ENCODE measurements around the gene TTBK2.
"Not testable (repeated sequence)": the region's sequence is repeated elsewhere in the genome, so short reads cannot be mapped to it uniquely, and the experiment has no call there.

Gene TTBK2

GRCh38 chr15:42772144-42772543 lies 148.4 kb downstream of the TTBK2 start:
- no peak for DNase-seq (ENCODE audit: extremely low spot score)
- POLR2A ChIA-PET: no interaction called here
- CTCF ChIA-PET: no interaction called here
- no peak for TF ChIP-seq ELF4 (IDR thresholded peaks at IDR 0.05)
- TF ChIP-seq, protein P1, sequence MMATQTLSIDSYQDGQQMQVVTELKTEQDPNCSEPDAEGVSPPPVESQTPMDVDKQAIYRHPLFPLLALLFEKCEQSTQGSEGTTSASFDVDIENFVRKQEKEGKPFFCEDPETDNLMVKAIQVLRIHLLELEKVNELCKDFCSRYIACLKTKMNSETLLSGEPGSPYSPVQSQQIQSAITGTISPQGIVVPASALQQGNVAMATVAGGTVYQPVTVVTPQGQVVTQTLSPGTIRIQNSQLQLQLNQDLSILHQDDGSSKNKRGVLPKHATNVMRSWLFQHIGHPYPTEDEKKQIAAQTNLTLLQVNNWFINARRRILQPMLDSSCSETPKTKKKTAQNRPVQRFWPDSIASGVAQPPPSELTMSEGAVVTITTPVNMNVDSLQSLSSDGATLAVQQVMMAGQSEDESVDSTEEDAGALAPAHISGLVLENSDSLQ (IDR thresholded peaks at IDR 0.05): no peak
- no peak for TF ChIP-seq ZNF384 (IDR thresholded peaks at IDR 0.05)
- no peak for TF ChIP-seq FOXM1 (IDR thresholded peaks at IDR 0.05; ENCODE audit: borderline replicate concordance)
- no peak for TF ChIP-seq L3MBTL2 (conservative IDR thresholded peaks at IDR 0.05)
- TF ChIP-seq ARNT (IDR thresholded peaks at IDR 0.05): no peak
- no peak for TF ChIP-seq FOXA1 (IDR thresholded peaks at IDR 0.05)
- no peak for TF ChIP-seq CTBP1 (IDR thresholded peaks at IDR 0.05; ENCODE audit: borderline replicate concordance)
- no peak for TF ChIP-seq BHLHE40 (IDR thresholded peaks at IDR 0.05; ENCODE audit: borderline replicate concordance)
- TF ChIP-seq SP1 (IDR thresholded peaks at IDR 0.05): no peak
- no peak for TF ChIP-seq SUZ12 (IDR thresholded peaks at IDR 0.05)
- TF ChIP-seq FOXK2 (IDR thresholded peaks at IDR 0.05): no peak
- no peak for TF ChIP-seq LEF1 (IDR thresholded peaks at IDR 0.05; ENCODE audit: borderline replicate concordance)
- no peak for TF ChIP-seq TARDBP (IDR thresholded peaks at IDR 0.05)
- no peak for TF ChIP-seq HDGF (IDR thresholded peaks at IDR 0.05; ENCODE audit: borderline replicate concordance)
- TF ChIP-seq NFRKB (IDR thresholded peaks at IDR 0.05): no peak

GRCh38 chr15:42766109-42766508 lies 154.5 kb downstream of the TTBK2 start:
- CTCF ChIA-PET; DNase-seq (ENCODE audit: extremely low spot score); POLR2A ChIA-PET: not testable (repeated sequence)

GRCh38 chr15:42764154-42764731 lies 156.3 kb downstream of the TTBK2 start:
- DNase-seq (ENCODE audit: extremely low spot score); POLR2A ChIA-PET; CTCF ChIA-PET: not testable (repeated sequence)

- POLR2A ChIA-PET; CTCF ChIA-PET; DNase-seq (ENCODE audit: extremely low spot score): not testable (repeated sequence)
Observed at GRCh38 chr15:42761813-42762212, 158.8 kb downstream of the TTBK2 start.

DNA sequence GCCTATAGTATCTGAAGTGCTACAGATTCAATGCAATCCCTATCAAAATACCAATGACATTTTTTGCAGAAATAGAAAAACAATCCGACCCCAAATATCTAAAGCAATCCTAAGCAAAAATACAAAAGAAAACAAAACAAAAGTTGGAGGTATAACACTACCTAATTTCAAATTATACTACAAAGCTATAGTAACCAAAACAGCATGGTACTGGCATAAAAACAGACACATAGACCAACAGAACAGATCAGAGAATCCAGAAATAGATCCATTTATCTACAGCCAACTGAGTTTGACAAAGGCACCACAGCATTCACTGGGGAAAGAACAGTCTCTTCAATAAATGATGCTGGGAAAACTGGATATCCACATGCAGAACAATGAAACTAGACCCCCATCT lies 159.8 kb downstream of the TTBK2 start:
- ChIA-PET CTCF (no interaction called here), POLR2A (no interaction called here)
- TF ChIP-seq NFRKB (IDR thresholded peaks at IDR 0.05) (no peak), LEF1 (IDR thresholded peaks at IDR 0.05; ENCODE audit: borderline replicate concordance) (no peak), SP1 (IDR thresholded peaks at IDR 0.05) (no peak), FOXK2 (IDR thresholded peaks at IDR 0.05) (no peak), FOXM1 (IDR thresholded peaks at IDR 0.05; ENCODE audit: borderline replicate concordance) (no peak), TARDBP (IDR thresholded peaks at IDR 0.05) (no peak), L3MBTL2 (conservative IDR thresholded peaks at IDR 0.05) (no peak), ARNT (IDR thresholded peaks at IDR 0.05) (no peak), ELF4 (IDR thresholded peaks at IDR 0.05) (no peak), ZNF384 (IDR thresholded peaks at IDR 0.05) (no peak), CTBP1 (IDR thresholded peaks at IDR 0.05; ENCODE audit: borderline replicate concordance) (no peak), SUZ12 (IDR thresholded peaks at IDR 0.05) (no peak), HDGF (IDR thresholded peaks at IDR 0.05; ENCODE audit: borderline replicate concordance) (no peak), FOXA1 (IDR thresholded peaks at IDR 0.05) (no peak), BHLHE40 (IDR thresholded peaks at IDR 0.05; ENCODE audit: borderline replicate concordance) (no peak)
- TF ChIP-seq, protein P1 (IDR thresholded peaks at IDR 0.05): no peak
- DNase-seq (ENCODE audit: extremely low spot score): no peak

- POLR2A ChIA-PET: no interaction called here
- CTCF ChIA-PET: no interaction called here
- DNase-seq (ENCODE audit: extremely low spot score): no peak
- TF ChIP-seq SP1 (IDR thresholded peaks at IDR 0.05) (no peak), BHLHE40 (IDR thresholded peaks at IDR 0.05; ENCODE audit: borderline replicate concordance) (no peak), FOXK2 (IDR thresholded peaks at IDR 0.05) (no peak), FOXA1 (IDR thresholded peaks at IDR 0.05) (no peak)
Observed at GRCh38 chr15:42759093-42759492, 161.5 kb downstream of the TTBK2 start.

DNA sequence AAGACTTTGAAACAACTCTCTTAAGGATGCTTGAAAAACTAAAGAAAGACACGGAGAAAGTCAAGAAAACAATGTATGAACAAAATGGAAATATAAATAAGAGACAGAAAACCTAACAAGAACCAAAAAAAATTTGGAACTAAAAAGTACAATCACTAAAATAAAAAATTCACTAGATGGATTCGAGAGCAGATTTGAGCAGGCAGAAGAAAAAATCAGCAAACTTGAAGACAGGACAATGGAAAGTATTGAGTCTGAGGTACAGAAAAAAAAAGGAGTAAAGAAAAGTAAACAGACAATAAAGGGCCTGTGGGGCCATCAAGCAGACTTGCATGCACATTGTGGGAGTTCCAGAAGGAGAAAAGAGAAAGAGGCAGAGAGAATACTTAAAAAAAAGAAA lies 170.3 kb downstream of the TTBK2 start:
- ChIA-PET POLR2A (no interaction called here), CTCF (no interaction called here)
- no peak for DNase-seq (ENCODE audit: extremely low spot score)
- no peak for TF ChIP-seq ELF4 (IDR thresholded peaks at IDR 0.05)

GRCh38 chr15:42749266-42749665 lies 171.3 kb downstream of the TTBK2 start:
- no peak for DNase-seq (ENCODE audit: extremely low spot score)
- TF ChIP-seq FOXM1 (IDR thresholded peaks at IDR 0.05; ENCODE audit: borderline replicate concordance) (no peak), L3MBTL2 (conservative IDR thresholded peaks at IDR 0.05) (no peak), ARNT (IDR thresholded peaks at IDR 0.05) (no peak), SP1 (IDR thresholded peaks at IDR 0.05) (no peak), NFRKB (IDR thresholded peaks at IDR 0.05) (no peak), LEF1 (IDR thresholded peaks at IDR 0.05; ENCODE audit: borderline replicate concordance) (no peak), TARDBP (IDR thresholded peaks at IDR 0.05) (no peak), ZNF384 (IDR thresholded peaks at IDR 0.05) (no peak), ELF4 (IDR thresholded peaks at IDR 0.05) (no peak), CTBP1 (IDR thresholded peaks at IDR 0.05; ENCODE audit: borderline replicate concordance) (no peak), FOXA1 (IDR thresholded peaks at IDR 0.05) (no peak), BHLHE40 (IDR thresholded peaks at IDR 0.05; ENCODE audit: borderline replicate concordance) (no peak)
- TF ChIP-seq, protein P1 (IDR thresholded peaks at IDR 0.05): no peak
- POLR2A ChIA-PET: no interaction called here
- CTCF ChIA-PET: no interaction called here

All from HEK293T (cell line).